NCI-H1436 (cell line): ENCODE data around the gene AGAP1.

Experiments
- DNase-seq: peaks from one replicate; lab custom pipeline; 2025; lab: John Stamatoyannopoulos, UW

Gene AGAP1

GRCh38 chr2:235665661-235666212 is 171.9 kb downstream of the AGAP1 start:
- no peak for DNase-seq

GRCh38 chr2:235666213-235666781 is 172.5 kb downstream of the AGAP1 start:
- DNase-seq: peak; percentile 70

GRCh38 chr2:235668782-235669181 is 174.9 kb downstream of the AGAP1 start:
- DNase-seq: no peak

- DNase-seq: peak; percentile 91
Observed at GRCh38 chr2:235669269-235669831, 175.5 kb downstream of the AGAP1 start.

GRCh38 chr2:235669983-235670962 is 176.4 kb downstream of the AGAP1 start:
- peak; percentile 41 for DNase-seq

- no peak for DNase-seq
Observed at GRCh38 chr2:235670974-235671787, 177.3 kb downstream of the AGAP1 start.

GRCh38 chr2:235672720-235673119 is 178.9 kb downstream of the AGAP1 start:
- DNase-seq: no peak

- DNase-seq: no peak
Observed at GRCh38 chr2:235674146-235674545, 180.3 kb downstream of the AGAP1 start.

GRCh38 chr2:235674812-235675211 is 181.0 kb downstream of the AGAP1 start:
- DNase-seq: no peak

GRCh38 chr2:235675678-235676535 is 182.1 kb downstream of the AGAP1 start:
- no peak for DNase-seq

GRCh38 chr2:235676536-235676799 is 182.6 kb downstream of the AGAP1 start:
- DNase-seq: no peak

GRCh38 chr2:235677276-235677788 is 183.5 kb downstream of the AGAP1 start:
- no peak for DNase-seq

GRCh38 chr2:235677937-235678336 is 184.1 kb downstream of the AGAP1 start:
- DNase-seq: no peak

GRCh38 chr2:235678712-235679111 is 184.9 kb downstream of the AGAP1 start:
- no peak for DNase-seq

GRCh38 chr2:235679471-235679870 is 185.6 kb downstream of the AGAP1 start:
- DNase-seq: no peak

GRCh38 chr2:235685024-235685721 is 191.3 kb downstream of the AGAP1 start:
- DNase-seq: no peak

GRCh38 chr2:235688511-235689426 is 194.9 kb downstream of the AGAP1 start:
- DNase-seq: no peak

GRCh38 chr2:235689427-235689853 is 195.6 kb downstream of the AGAP1 start:
- no peak for DNase-seq
